ENCODE data around the gene ACP6. TPM values are rescaled to one million over a fixed set of nuclear protein-coding genes. Genes with fewer than 3 reads are reported as not detected.

The ACP6 gene
- total and polyA plus RNA-seq, 2 donors (not counting 3 experiments of a cell fraction or from before 2014, with no cell fraction given): 7.1 to 9.4 TPM

GRCh38 chr1:147652306-147652705, 18.0 kb downstream of the ACP6 start:
- no peaks in the 10 kb centered on the region for H3K79me2 ChIP-seq (ENCODE audit: control insufficient read depth, insufficient read depth, low read length)
- ChIA-PET POLR2A (no interaction called here), CTCF (interaction anchor here (1.1 to 2.3 kb wide), 4 partner anchors 9 to 241 kb away, joined by 3 to 5 read pairs (median 3); partner anchors contain the start of gene ACP6)
- FAIRE-seq: no peak
- DNase-seq (ENCODE audit: low read depth, low spot score): no peak
- no peaks in the 10 kb centered on the region for H4K20me1 ChIP-seq (replicated peaks; ENCODE audit: control insufficient read depth, extremely low read depth, insufficient read depth, low read length)
- no peak overlapping the region for H3K4me3 ChIP-seq (replicated peaks in 1 of 3; ENCODE audit: insufficient read depth in 1 of 3, low read depth in 1 of 3, low read length in 3 of 3)
- no peak overlapping the region for H3K4me2 ChIP-seq (ENCODE audit: insufficient read depth, low read length)
- intact Hi-C loops (cut with micrococcal nuclease): no loop called here
- dilution Hi-C loops (cut with MboI; ENCODE audit: extremely low pct_ligation_motif_present, low sequenced_read_pairs): no loop called here
- H3K27me3 ChIP-seq (ENCODE audit: control insufficient read depth in 2 of 2, insufficient read depth in 2 of 2, low read length in 2 of 2): no peaks in the 10 kb centered on the region
- BruUV-seq (replicated peaks): no TSS peak
- no peak overlapping the region for H3K9ac ChIP-seq (replicated peaks; ENCODE audit: extremely low read depth, insufficient read depth, low read length)
- TF ChIP-seq EZH2 (IDR thresholded peaks at IDR 0.05; ENCODE audit: borderline replicate concordance, low read depth, low read length, severe bottlenecking): no peak
- TF ChIP-seq POLR2A (IDR thresholded peaks at IDR 0.05; ENCODE audit: low read depth, low read length): no peak
- no peak for TF ChIP-seq CTCF (IDR thresholded peaks at IDR 0.05; ENCODE audit: extremely low read depth in 1 of 2, insufficient read depth in 1 of 2, low read depth in 1 of 2, low read length in 2 of 2)
- TF ChIP-seq JUN (IDR thresholded peaks at IDR 0.05; ENCODE audit: borderline replicate concordance, insufficient read depth, insufficient read length, low read depth): no peak
- no peak for TF ChIP-seq POLR2AphosphoS5 (IDR thresholded peaks at IDR 0.05; ENCODE audit: insufficient read depth, low read depth, low read length)
- no peak overlapping the region for H2AFZ ChIP-seq (ENCODE audit: low read depth, low read length)
- H3K4me1 ChIP-seq (ENCODE audit: control insufficient read depth, extremely low read depth, insufficient read depth, low read length): no peaks in the 10 kb centered on the region
- no peaks in the 10 kb centered on the region for H3K9me3 ChIP-seq (replicated peaks; ENCODE audit: control insufficient read depth, insufficient read depth, low read length)
- peaks cover 0 to 11% of the 10 kb centered on the region in 2 experiments for H3K36me3 ChIP-seq (ENCODE audit: control insufficient read depth in 2 of 2, extremely low read depth in 1 of 2, insufficient read depth in 2 of 2, low read length in 2 of 2)
- H3K27ac ChIP-seq (ENCODE audit: insufficient read depth, low read depth, low read length): no peak overlapping the region
- H3K9me1 ChIP-seq (replicated peaks; ENCODE audit: control insufficient read depth, extremely low read depth, insufficient read depth, low read length): no peaks in the 10 kb centered on the region

GRCh38 chr1:147651466-147651865, 18.9 kb downstream of the ACP6 start:
- no peaks in the 10 kb centered on the region for H4K20me1 ChIP-seq (replicated peaks; ENCODE audit: control insufficient read depth, extremely low read depth, insufficient read depth, low read length)
- no peak overlapping the region for H3K4me3 ChIP-seq (replicated peaks in 1 of 3; ENCODE audit: insufficient read depth in 1 of 3, low read depth in 1 of 3, low read length in 3 of 3)
- H3K36me3 ChIP-seq (ENCODE audit: control insufficient read depth in 2 of 2, extremely low read depth in 1 of 2, insufficient read depth in 2 of 2, low read length in 2 of 2): peaks cover 0 to 11% of the 10 kb centered on the region in 2 experiments
- H3K4me1 ChIP-seq (ENCODE audit: control insufficient read depth, extremely low read depth, insufficient read depth, low read length): no peaks in the 10 kb centered on the region
- H3K9me3 ChIP-seq (replicated peaks; ENCODE audit: control insufficient read depth, insufficient read depth, low read length): no peaks in the 10 kb centered on the region
- DNase-seq (ENCODE audit: low read depth, low spot score): no peak
- dilution Hi-C loops (cut with MboI; ENCODE audit: extremely low pct_ligation_motif_present, low sequenced_read_pairs) (no loop called here), intact Hi-C loops (cut with micrococcal nuclease) (no loop called here)
- no peaks in the 10 kb centered on the region for H3K79me2 ChIP-seq (ENCODE audit: control insufficient read depth, insufficient read depth, low read length)
- TF ChIP-seq POLR2AphosphoS5 (IDR thresholded peaks at IDR 0.05; ENCODE audit: insufficient read depth, low read depth, low read length) (no peak), FOS (IDR thresholded peaks at IDR 0.05; ENCODE audit: borderline replicate concordance, insufficient read depth, low read length) (no peak), MYC (IDR thresholded peaks at IDR 0.05; ENCODE audit: low read depth, low read length) (no peak), CTCF (IDR thresholded peaks at IDR 0.05; ENCODE audit: extremely low read depth in 1 of 2, insufficient read depth in 1 of 2, low read depth in 1 of 2, low read length in 2 of 2) (no peak), EZH2 (IDR thresholded peaks at IDR 0.05; ENCODE audit: borderline replicate concordance, low read depth, low read length, severe bottlenecking) (no peak), POLR2A (IDR thresholded peaks at IDR 0.05; ENCODE audit: low read depth, low read length) (no peak), GATA2 (IDR thresholded peaks at IDR 0.05; ENCODE audit: insufficient read depth, insufficient read length, low read depth, low read length) (no peak), JUN (IDR thresholded peaks at IDR 0.05; ENCODE audit: borderline replicate concordance, insufficient read depth, insufficient read length, low read depth) (no peak)
- TF ChIP-seq, protein P1, sequence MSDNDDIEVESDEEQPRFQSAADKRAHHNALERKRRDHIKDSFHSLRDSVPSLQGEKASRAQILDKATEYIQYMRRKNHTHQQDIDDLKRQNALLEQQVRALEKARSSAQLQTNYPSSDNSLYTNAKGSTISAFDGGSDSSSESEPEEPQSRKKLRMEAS (IDR thresholded peaks at IDR 0.05; ENCODE audit: insufficient read depth, insufficient read length): no peak
- no peaks in the 10 kb centered on the region for H3K9me1 ChIP-seq (replicated peaks; ENCODE audit: control insufficient read depth, extremely low read depth, insufficient read depth, low read length)
- H3K9ac ChIP-seq (replicated peaks; ENCODE audit: extremely low read depth, insufficient read depth, low read length): no peak overlapping the region
- BruUV-seq (replicated peaks): no TSS peak
- H3K27ac ChIP-seq (ENCODE audit: insufficient read depth, low read depth, low read length): no peak overlapping the region
- H2AFZ ChIP-seq (ENCODE audit: low read depth, low read length): no peak overlapping the region
- no peak for FAIRE-seq
- no peak overlapping the region for H3K4me2 ChIP-seq (ENCODE audit: insufficient read depth, low read length)
- ChIA-PET CTCF (interaction anchor here (1.1 to 2.3 kb wide), 4 partner anchors 10 to 241 kb away, joined by 3 to 5 read pairs (median 3); partner anchors contain the start of gene ACP6), POLR2A (no interaction called here)
- H3K27me3 ChIP-seq (ENCODE audit: control insufficient read depth in 2 of 2, insufficient read depth in 2 of 2, low read length in 2 of 2): no peaks in the 10 kb centered on the region
